SK-N-SH (cell line): ENCODE data around the gene DSCAML1. TPM values are rescaled to one million over a fixed set of nuclear protein-coding genes. Genes with fewer than 3 reads are reported as not detected.
"Not testable (repeated sequence)": the region's sequence is repeated elsewhere in the genome, so short reads cannot be mapped to it uniquely, and the experiment has no call there.

ENCODE experiments used
- CTCF ChIA-PET: fragments of 300-600, 350-600 bp; formaldehyde crosslinking; extraction: SDS; loops from one replicate; lab custom pipeline; 2021; lab: Yijun Ruan, JAX
- POLR2A ChIA-PET: fragments of 350-600 bp; sonication (Branson Sonifier 250); formaldehyde crosslinking; extraction: SDS; loops from one replicate; lab custom pipeline; 2020; ENCODE audit warnings: antibody characterized with exemption, inconsistent platforms; lab: Yijun Ruan, JAX
- DNase-seq: peaks from one replicate; pipeline ENCODE4 v3.0.0; 2012
- H2AFZ ChIP-seq: fragments of 200-600 bp; sonication (generic); 2 replicates; pipeline ENCODE4 v1.8.1; 2016; ENCODE audit warnings: antibody characterized with exemption, mild to moderate bottlenecking, low read depth
- H3F3A ChIP-seq: fragments of 200-600 bp; sonication (generic); replicated peaks from 2 replicates; pipeline ENCODE3; 2016; ENCODE audit warnings: antibody characterized with exemption, mild to moderate bottlenecking; ENCODE audit not compliant: insufficient read depth
- H3K27ac ChIP-seq, 2 experiments: fragments of 200-500 bp in 1 of 2; fragments of 200-600 bp in 1 of 2; sonication (Bioruptor generic) in 1 of 2; sonication (generic), shearing (Covaris generic) in 1 of 2; 2 replicates each; pipeline versions ENCODE4 v1.5.1 to v1.6.1; 2014 to 2016; ENCODE audit warnings: low read depth in 2 of 2, inconsistent platforms in 1 of 2, low read length in 1 of 2, mild to moderate bottlenecking in 1 of 2, mixed read lengths in 1 of 2
- H3K27me3 ChIP-seq: fragments of 200-600 bp; sonication (generic), shearing (Covaris generic); 2 replicates; pipeline ENCODE4 v1.6.1; 2016; ENCODE audit warnings: mixed run types; ENCODE audit not compliant: insufficient read depth
- H3K36me3 ChIP-seq, 2 experiments: fragments of 200-500 bp in 1 of 2; fragments of 200-600 bp in 1 of 2; sonication (Bioruptor generic) in 1 of 2; sonication (generic) in 1 of 2; replicated peaks in 1 of 2; 2 replicates each; pipeline versions ENCODE3 to v1.5.1; 2014 to 2016; ENCODE audit warnings: low read length in 1 of 2, mild to moderate bottlenecking in 1 of 2; ENCODE audit not compliant: insufficient read depth in 2 of 2, control insufficient read depth in 1 of 2
- H3K4me1 ChIP-seq, 2 experiments: fragments of 200-500 bp in 1 of 2; fragments of 200-600 bp in 1 of 2; sonication (Bioruptor generic) in 1 of 2; sonication (generic), shearing (Covaris generic) in 1 of 2; 2 replicates each; pipeline versions ENCODE4 v1.5.1 to v1.6.1; 2014 to 2016; ENCODE audit warnings: low read depth in 1 of 2, low read length in 1 of 2, mixed run types in 1 of 2; ENCODE audit not compliant: insufficient read depth in 2 of 2, control insufficient read depth in 1 of 2
- H3K4me2 ChIP-seq: fragments of 200-600 bp; sonication (generic), shearing (Covaris generic); 2 replicates; pipeline ENCODE4 v1.6.1; 2017; ENCODE audit warnings: mixed run types
- H3K4me3 ChIP-seq, 2 experiments: fragments of 200-500 bp in 1 of 2; fragments of 200-600 bp in 1 of 2; sonication (Bioruptor generic) in 1 of 2; sonication (generic), shearing (Covaris generic) in 1 of 2; 2 replicates each; pipeline versions ENCODE4 v1.5.1 to v1.8.1; 2014 to 2016; ENCODE audit warnings: low read depth in 2 of 2, inconsistent platforms in 1 of 2, low read length in 1 of 2, mild to moderate bottlenecking in 1 of 2, mixed read lengths in 1 of 2, moderate library complexity in 1 of 2
- H3K79me2 ChIP-seq: fragments of 200-600 bp; sonication (generic); 2 replicates; pipeline ENCODE4 v1.8.1; 2017; ENCODE audit warnings: mild to moderate bottlenecking; ENCODE audit not compliant: insufficient read depth
- H3K9ac ChIP-seq: fragments of 200-600 bp; sonication (generic); 2 replicates; pipeline ENCODE4 v1.6.1; 2017; ENCODE audit warnings: mixed run types
- H3K9me2 ChIP-seq: fragments of 200-600 bp; sonication (generic); 2 replicates; pipeline ENCODE4 v1.6.1; 2017; ENCODE audit warnings: mixed run types
- H3K9me3 ChIP-seq: fragments of 200-600 bp; sonication (generic); 2 replicates; pipeline ENCODE4 v1.6.1; 2017; ENCODE audit warnings: mixed run types, mild to moderate bottlenecking, moderate library complexity
- H4K20me1 ChIP-seq: fragments of 200-600 bp; sonication (generic); 2 replicates; pipeline ENCODE4 v1.6.1; 2017; ENCODE audit warnings: mild to moderate bottlenecking, mixed run types; ENCODE audit not compliant: insufficient read depth
- ELF1 ChIP-seq: IDR thresholded peaks from 2 replicates; pipeline ENCODE4 v1.4.0; 2012
- EP300 ChIP-seq, 2 experiments: IDR thresholded peaks; 2 replicates each; pipeline versions ENCODE4 v1.4.0 to v1.6.1; 2012; ENCODE audit warnings: borderline replicate concordance in 1 of 2, low read depth in 1 of 2, low read length in 1 of 2
- FOSL2 ChIP-seq: IDR thresholded peaks from 2 replicates; pipeline ENCODE4 v1.4.0; 2012; ENCODE audit warnings: low read depth, mild to moderate bottlenecking, moderate library complexity, borderline replicate concordance
- FOXJ3 ChIP-seq: sonication (generic); formaldehyde crosslinking; IDR thresholded peaks from 2 replicates; pipeline ENCODE4 v1.5.1; 2020; ENCODE audit warnings: mild to moderate bottlenecking, missing genetic modification reagents
- GABPA ChIP-seq: IDR thresholded peaks from 2 replicates; pipeline ENCODE4 v1.4.0; 2012; ENCODE audit warnings: low read depth, mild to moderate bottlenecking
- JUND ChIP-seq: IDR thresholded peaks from 2 replicates; pipeline ENCODE4 v1.4.0; 2012
- MAX ChIP-seq: IDR thresholded peaks from 2 replicates; pipeline ENCODE4 v1.4.0; 2012; ENCODE audit warnings: low read depth
- NFIC ChIP-seq: IDR thresholded peaks from 2 replicates; pipeline ENCODE4 v1.4.0; 2012; ENCODE audit warnings: borderline replicate concordance
- POLR2AphosphoS5 ChIP-seq: IDR thresholded peaks from 2 replicates; pipeline ENCODE4 v1.6.1; 2012; ENCODE audit warnings: low read depth, low read length
- RAD21 ChIP-seq: IDR thresholded peaks from 2 replicates; pipeline ENCODE4 v1.6.1; 2012; ENCODE audit warnings: mild to moderate bottlenecking, low read length
- RCOR1 ChIP-seq: fragments of 150-350 bp; IDR thresholded peaks from 2 replicates; pipeline ENCODE4 v1.6.1; 2017; ENCODE audit warnings: antibody characterized with exemption, low read length
- RFX5 ChIP-seq: IDR thresholded peaks from 2 replicates; pipeline ENCODE4 v1.6.1; 2012; ENCODE audit warnings: mild to moderate bottlenecking, improper control_type of control experiment, low read length
- SIN3A ChIP-seq: IDR thresholded peaks from 2 replicates; pipeline ENCODE4 v1.6.1; 2012; ENCODE audit warnings: low read depth, mild to moderate bottlenecking, low read length, moderate library complexity, borderline replicate concordance
- SMC3 ChIP-seq: IDR thresholded peaks from 2 replicates; pipeline ENCODE4 v1.6.1; 2012; ENCODE audit warnings: low read depth, low read length, improper control_type of control experiment
- TAF1 ChIP-seq: IDR thresholded peaks from 2 replicates; pipeline ENCODE4 v1.6.1; 2012; ENCODE audit warnings: low read depth, mild to moderate bottlenecking, low read length, moderate library complexity, borderline replicate concordance
- YY1 ChIP-seq: IDR thresholded peaks from 2 replicates; pipeline ENCODE4 v1.4.0; 2012; ENCODE audit warnings: low read depth, mild to moderate bottlenecking
- WGBS: methylation state at CpG from one replicate; pipeline ENCODE4 v1.1.6; 2017; ENCODE audit warnings: low lambda C conversion rate; 5-methylcytosine and 5-hydroxymethylcytosine counted together
- polyA plus RNA-seq, 3 experiments: library from polyadenylated mRNA; depleted of rRNA; stranded (reverse); fragments of >200 nt; gene quantifications; 2 replicates each; pipeline ENCODE4 v1.2.3, GENCODE V29; 2012
- TF ChIP-seq, protein P1 (sequence below): fragments of 150-350 bp; IDR thresholded peaks from 2 replicates; pipeline ENCODE4 v1.6.1; 2016; ENCODE audit warnings: mild to moderate bottlenecking, low read depth, low read length
- TF ChIP-seq, protein P2 (sequence below): IDR thresholded peaks from 2 replicates; pipeline ENCODE4 v1.4.0; 2012; ENCODE audit warnings: low read depth, borderline replicate concordance
- TF ChIP-seq, protein P3 (sequence below): fragments of 150-350 bp; IDR thresholded peaks from 2 replicates; pipeline ENCODE4 v1.6.1; 2017; ENCODE audit warnings: antibody characterized with exemption, low read length, low read depth, borderline replicate concordance
- TF ChIP-seq, protein P4 (sequence below): IDR thresholded peaks from 2 replicates; pipeline ENCODE4; 2012

Gene DSCAML1
- polyA plus RNA-seq, 1 of the 3 experiments (the other 2 are of a cell fraction): not detected

DNA sequence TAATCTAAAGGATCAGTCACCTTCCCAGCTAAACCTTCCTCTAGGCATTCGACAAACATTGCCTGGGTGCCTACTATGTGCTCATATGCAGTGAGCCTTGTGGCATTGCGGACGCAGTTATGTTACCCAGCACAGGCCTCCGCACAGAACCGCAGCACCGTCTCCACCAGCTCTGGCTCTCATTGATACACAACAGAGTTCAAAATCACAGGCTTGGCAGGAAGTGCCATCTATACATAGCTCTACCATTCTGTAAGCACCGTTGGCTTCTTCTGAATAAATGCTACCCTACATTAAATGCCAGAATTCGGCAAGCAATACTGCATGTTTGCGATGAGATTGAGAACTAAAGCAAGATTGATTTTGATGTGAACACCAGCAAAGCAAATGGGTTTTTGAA is 31.0 kb downstream of the DSCAML1 start:
- Histone ChIP-seq H3K79me2 (no peaks in the 10 kb centered on the region), H3K9ac (no peak overlapping the region), H3K4me1 (peaks cover 0 to 18% of the 10 kb centered on the region in 2 experiments; a peak in 2 of 4 replicates), H3K9me2 (no peaks in the 10 kb centered on the region), H2AFZ (no peak overlapping the region), H3K4me3 (no peak overlapping the region), H3K4me2 (no peak overlapping the region), H4K20me1 (no peaks in the 10 kb centered on the region), H3K27me3 (no peaks in the 10 kb centered on the region; the same call in 1 of the 2 replicates), H3K36me3 (no peaks in the 10 kb centered on the region), H3F3A (no peaks in the 10 kb centered on the region), H3K27ac (no peak overlapping the region), H3K9me3 (no peaks in the 10 kb centered on the region)
- DNase-seq: no peak
- ChIA-PET CTCF (interaction anchor here (0.7 to 2.0 kb wide), 2 partner anchors 322 to 339 kb away, joined by 3 to 7 read pairs; no protein-coding TSS in a partner anchor), POLR2A (no interaction called here)
- 72% methylated on average over 9 of the region's 9 CpGs for WGBS
- TF ChIP-seq TAF1 (no peak), NFIC (no peak)

- Histone ChIP-seq H4K20me1 (no peaks in the 10 kb centered on the region), H3K4me3 (no peak overlapping the region), H3K27ac (no peak overlapping the region), H3F3A (no peaks in the 10 kb centered on the region), H3K9me3 (no peaks in the 10 kb centered on the region), H3K9ac (no peak overlapping the region), H3K36me3 (no peaks in the 10 kb centered on the region), H2AFZ (no peak overlapping the region), H3K9me2 (no peaks in the 10 kb centered on the region), H3K27me3 (no peaks in the 10 kb centered on the region; the same call in 1 of the 2 replicates), H3K4me2 (no peak overlapping the region), H3K4me1 (peaks cover 0 to 14% of the 10 kb centered on the region in 2 experiments; a peak in 1 of 4 replicates), H3K79me2 (no peaks in the 10 kb centered on the region)
- no peak for TF ChIP-seq EP300 (IDR thresholded peaks at IDR 0.05; ENCODE audit: borderline replicate concordance in 1 of 2, low read depth in 1 of 2, low read length in 1 of 2)
- TF ChIP-seq, protein P1, sequence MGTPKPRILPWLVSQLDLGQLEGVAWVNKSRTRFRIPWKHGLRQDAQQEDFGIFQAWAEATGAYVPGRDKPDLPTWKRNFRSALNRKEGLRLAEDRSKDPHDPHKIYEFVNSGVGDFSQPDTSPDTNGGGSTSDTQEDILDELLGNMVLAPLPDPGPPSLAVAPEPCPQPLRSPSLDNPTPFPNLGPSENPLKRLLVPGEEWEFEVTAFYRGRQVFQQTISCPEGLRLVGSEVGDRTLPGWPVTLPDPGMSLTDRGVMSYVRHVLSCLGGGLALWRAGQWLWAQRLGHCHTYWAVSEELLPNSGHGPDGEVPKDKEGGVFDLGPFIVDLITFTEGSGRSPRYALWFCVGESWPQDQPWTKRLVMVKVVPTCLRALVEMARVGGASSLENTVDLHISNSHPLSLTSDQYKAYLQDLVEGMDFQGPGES: no peak
- no peak for TF ChIP-seq FOXJ3 (CRISPR knock-in tag)
- TF ChIP-seq, protein P2, sequence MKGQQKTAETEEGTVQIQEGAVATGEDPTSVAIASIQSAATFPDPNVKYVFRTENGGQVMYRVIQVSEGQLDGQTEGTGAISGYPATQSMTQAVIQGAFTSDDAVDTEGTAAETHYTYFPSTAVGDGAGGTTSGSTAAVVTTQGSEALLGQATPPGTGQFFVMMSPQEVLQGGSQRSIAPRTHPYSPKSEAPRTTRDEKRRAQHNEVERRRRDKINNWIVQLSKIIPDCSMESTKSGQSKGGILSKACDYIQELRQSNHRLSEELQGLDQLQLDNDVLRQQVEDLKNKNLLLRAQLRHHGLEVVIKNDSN: no peak
- TF ChIP-seq JUND: no peak
- TF ChIP-seq MAX: no peak
- TF ChIP-seq, protein P3, sequence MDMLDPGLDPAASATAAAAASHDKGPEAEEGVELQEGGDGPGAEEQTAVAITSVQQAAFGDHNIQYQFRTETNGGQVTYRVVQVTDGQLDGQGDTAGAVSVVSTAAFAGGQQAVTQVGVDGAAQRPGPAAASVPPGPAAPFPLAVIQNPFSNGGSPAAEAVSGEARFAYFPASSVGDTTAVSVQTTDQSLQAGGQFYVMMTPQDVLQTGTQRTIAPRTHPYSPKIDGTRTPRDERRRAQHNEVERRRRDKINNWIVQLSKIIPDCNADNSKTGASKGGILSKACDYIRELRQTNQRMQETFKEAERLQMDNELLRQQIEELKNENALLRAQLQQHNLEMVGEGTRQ: no peak
- no peak for TF ChIP-seq SIN3A
- TF ChIP-seq ELF1: no peak
- no peak for TF ChIP-seq FOSL2
- TF ChIP-seq NFIC: no peak
- TF ChIP-seq GABPA: no peak
- TF ChIP-seq, protein P4, sequence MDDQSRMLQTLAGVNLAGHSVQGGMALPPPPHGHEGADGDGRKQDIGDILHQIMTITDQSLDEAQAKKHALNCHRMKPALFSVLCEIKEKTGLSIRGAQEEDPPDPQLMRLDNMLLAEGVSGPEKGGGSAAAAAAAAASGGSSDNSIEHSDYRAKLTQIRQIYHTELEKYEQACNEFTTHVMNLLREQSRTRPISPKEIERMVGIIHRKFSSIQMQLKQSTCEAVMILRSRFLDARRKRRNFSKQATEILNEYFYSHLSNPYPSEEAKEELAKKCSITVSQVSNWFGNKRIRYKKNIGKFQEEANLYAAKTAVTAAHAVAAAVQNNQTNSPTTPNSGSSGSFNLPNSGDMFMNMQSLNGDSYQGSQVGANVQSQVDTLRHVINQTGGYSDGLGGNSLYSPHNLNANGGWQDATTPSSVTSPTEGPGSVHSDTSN: no peak
- TF ChIP-seq RFX5: no peak
- TF ChIP-seq POLR2AphosphoS5: no peak
- no peak for TF ChIP-seq SMC3
- TF ChIP-seq RCOR1: no peak
- TF ChIP-seq YY1: no peak
- TF ChIP-seq RAD21: no peak
- DNase-seq: no peak
- WGBS: 23% methylated on average over 5 of the region's 5 CpGs
- CTCF ChIA-PET: interaction anchor here (0.7 to 2.0 kb wide), 2 partner anchors 321 to 338 kb away, joined by 3 to 7 read pairs; no protein-coding TSS in a partner anchor
- POLR2A ChIA-PET: no interaction called here
Observed at GRCh38 chr11:117765068-117765467, 31.9 kb downstream of the DSCAML1 start.

DNA sequence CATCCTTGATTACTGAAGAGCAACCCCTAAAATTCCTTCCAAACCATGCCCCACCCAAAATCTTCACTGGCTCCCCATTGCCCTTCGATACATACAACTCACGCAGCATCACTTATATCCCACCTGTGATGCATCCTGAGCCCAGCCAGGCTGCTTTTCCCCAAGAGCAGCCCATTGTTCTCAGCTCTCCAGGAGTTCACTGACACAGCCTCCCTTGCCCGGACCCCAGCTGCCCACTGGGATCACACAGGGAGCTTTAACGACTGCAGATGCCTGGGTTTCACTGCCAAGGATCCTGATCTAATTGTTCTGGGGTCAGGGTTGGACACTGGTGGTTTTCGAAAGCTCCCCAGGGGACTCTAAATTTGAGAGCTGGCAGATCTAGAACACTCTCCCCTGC is 33.6 kb downstream of the DSCAML1 start:
- H3K9me2 ChIP-seq, H3K36me3 ChIP-seq, DNase-seq, H3K4me2 ChIP-seq, H3K27ac ChIP-seq, H3K9me3 ChIP-seq, POLR2A ChIA-PET, H3K4me3 ChIP-seq, H4K20me1 ChIP-seq, H3K9ac ChIP-seq, H3K27me3 ChIP-seq, H3K79me2 ChIP-seq, H3F3A ChIP-seq, H2AFZ ChIP-seq: not testable (repeated sequence)
- WGBS: 38% methylated on average over 4 of the region's 5 CpGs
- H3K4me1 ChIP-seq: peaks cover 0 to 14% of the 10 kb centered on the region in 2 experiments; a peak in 1 of 4 replicates
- CTCF ChIA-PET: interaction anchor here (1.0 to 1.6 kb wide), 3 partner anchors 9 to 320 kb away, joined by 3 to 5 read pairs (median 3); no protein-coding TSS in a partner anchor
